IgD-negative memory B cell (primary cell): Measurements from ENCODE around the gene LYPD6. TPM values are rescaled to one million over a fixed set of nuclear protein-coding genes. Genes with fewer than 3 reads are reported as not detected.
A peak's percentile ranks its signal among the peaks of the same experiment; 100 is the strongest.
"Not testable (repeated sequence)": the region's sequence is repeated elsewhere in the genome, so short reads cannot be mapped to it uniquely, and the experiment has no call there.

Experiments
- H3K27ac Mint-ChIP-seq, 3 donors: one replicate each; pipeline ENCODE4 v1.8.0; 2020 to 2022; ENCODE audit warnings: mild to moderate bottlenecking in 3 of 3, mixed read lengths in 3 of 3, moderate library complexity in 1 of 3
- H3K27me3 Mint-ChIP-seq: one replicate; pipeline ENCODE4 v1.8.0; 2021; ENCODE audit warnings: mixed read lengths
- H3K36me3 Mint-ChIP-seq: one replicate; pipeline ENCODE4 v1.8.0; 2020; ENCODE audit warnings: mild to moderate bottlenecking, mixed read lengths
- H3K4me1 Mint-ChIP-seq, 3 donors: one replicate each; pipeline ENCODE4 v1.8.0; 2020 to 2022; ENCODE audit warnings: mixed read lengths in 3 of 3, mild to moderate bottlenecking in 1 of 3
- H3K4me3 Mint-ChIP-seq, 4 donors: one replicate each; pipeline ENCODE4 v1.8.0; 2020 to 2022; ENCODE audit warnings: mild to moderate bottlenecking in 4 of 4, mixed read lengths in 4 of 4, moderate library complexity in 3 of 4
- H3K9me3 Mint-ChIP-seq, 3 donors: one replicate each; pipeline ENCODE4 v1.8.0; 2020 to 2021; ENCODE audit warnings: mixed read lengths in 3 of 3, mild to moderate bottlenecking in 1 of 3
- polyA plus RNA-seq: library from polyadenylated mRNA; unstranded; fragments of 300-500 nt; fragmentation: Illumina TruSeq; gene quantifications from one replicate; pipeline ENCODE4 v1.2.3, GENCODE V29; 2021

LYPD6 gene
- polyA plus RNA-seq, 1 donor from 2014 or later = not detected

DNA sequence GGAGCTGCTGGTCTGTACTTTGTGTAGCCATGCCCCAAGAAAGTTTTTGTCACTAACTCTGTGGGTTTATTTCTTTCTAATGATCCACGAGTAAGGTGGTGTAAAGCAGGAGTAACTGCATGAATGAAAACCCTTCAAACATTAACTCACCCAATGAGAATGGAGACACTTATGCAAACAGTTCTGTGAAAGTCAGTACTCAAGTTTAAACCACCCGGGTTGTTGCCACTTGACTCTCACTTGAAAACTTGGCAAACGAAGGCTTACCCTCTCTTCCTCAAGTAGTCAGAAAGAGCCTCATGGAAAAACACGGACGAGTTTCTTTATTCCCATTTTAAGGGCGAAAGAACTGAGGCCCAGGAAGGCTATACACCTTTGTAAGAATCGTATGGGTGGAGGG lies 139.7 kb downstream of the LYPD6 start:
- H3K27ac Mint-ChIP-seq = no peak overlapping the region
- H3K4me1 Mint-ChIP-seq = no peaks in the 10 kb centered on the region
- peaks cover 3% of the 10 kb centered on the region for H3K27me3 Mint-ChIP-seq
- H3K4me3 Mint-ChIP-seq = no peak overlapping the region
- H3K36me3 Mint-ChIP-seq = no peaks in the 10 kb centered on the region
- H3K9me3 Mint-ChIP-seq = peaks cover 0 to 2% (median 0%) of the 10 kb centered on the region in 3 donors

DNA sequence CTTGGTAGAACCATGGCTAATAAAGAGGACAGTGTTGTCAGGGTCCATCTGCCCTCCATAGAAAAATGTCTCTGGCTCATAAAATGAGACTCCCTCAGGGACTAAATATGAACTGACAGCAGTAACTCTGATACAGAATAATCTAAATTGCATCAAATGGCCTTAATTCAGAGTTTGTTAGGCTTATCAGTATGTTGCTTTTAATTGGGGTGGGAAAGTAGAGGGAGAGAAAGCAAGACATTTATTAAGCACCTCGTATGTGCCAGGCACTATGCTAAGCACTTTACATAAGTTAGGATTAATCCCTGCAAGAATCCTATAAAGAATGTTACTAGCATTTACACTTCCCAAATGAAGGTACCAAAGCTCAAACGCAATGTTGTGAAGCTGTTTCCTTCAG lies 142.0 kb downstream of the LYPD6 start:
- Mint-ChIP-seq H3K9me3 (peaks cover 0 to 2% (median 0%) of the 10 kb centered on the region in 3 donors), H3K27me3 (peaks cover 3% of the 10 kb centered on the region), H3K4me3 (no peak overlapping the region), H3K27ac (peak overlapping the region in 1 of 3 donors; percentile 73), H3K36me3 (no peaks in the 10 kb centered on the region), H3K4me1 (no peaks in the 10 kb centered on the region)

DNA sequence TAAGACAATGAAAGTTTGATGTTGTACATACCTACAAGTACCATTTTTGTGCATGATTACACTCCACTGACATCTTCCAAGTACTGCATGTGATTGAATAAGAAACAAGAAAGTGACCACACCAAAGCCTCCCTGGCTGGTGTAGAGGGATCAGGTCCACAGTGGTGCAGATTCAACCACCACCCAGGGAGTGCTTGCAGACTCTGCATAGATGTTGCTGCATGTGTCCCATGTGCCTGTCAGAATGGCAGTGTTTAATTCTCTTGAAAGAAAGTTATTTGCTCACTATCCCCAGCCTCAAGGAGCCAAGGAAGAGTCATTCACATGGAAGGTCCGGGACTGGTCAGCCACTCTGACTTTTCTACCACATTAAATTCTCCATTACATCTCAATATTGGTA lies 142.7 kb downstream of the LYPD6 start:
- H3K4me3 Mint-ChIP-seq = no peak overlapping the region
- H3K4me1 Mint-ChIP-seq = no peaks in the 10 kb centered on the region
- peak overlapping the region in 1 of 3 donors; percentile 73 for H3K27ac Mint-ChIP-seq
- no peaks in the 10 kb centered on the region for H3K36me3 Mint-ChIP-seq
- H3K27me3 Mint-ChIP-seq = peaks cover 3% of the 10 kb centered on the region
- H3K9me3 Mint-ChIP-seq = peaks cover 0 to 2% (median 0%) of the 10 kb centered on the region in 3 donors

DNA sequence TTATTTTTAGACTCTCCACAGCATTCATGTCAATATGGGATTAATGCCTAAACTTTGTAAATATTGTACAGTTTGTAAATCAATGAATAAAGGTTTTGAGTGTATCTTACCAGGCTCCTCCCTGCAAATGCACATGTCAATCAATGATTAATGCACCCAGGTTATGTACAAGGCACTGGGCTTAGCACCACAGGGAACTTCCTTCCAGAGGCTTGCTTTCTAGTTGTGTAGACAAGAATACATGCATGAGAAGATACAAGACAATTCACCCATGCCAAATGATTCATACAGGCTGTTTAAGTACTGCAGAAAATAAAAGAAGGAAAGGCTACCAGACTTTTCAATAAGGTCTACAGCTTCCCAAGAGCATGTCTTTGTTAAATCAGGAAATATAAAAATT lies 143.1 kb downstream of the LYPD6 start:
- peaks cover 3% of the 10 kb centered on the region for H3K27me3 Mint-ChIP-seq
- H3K4me1 Mint-ChIP-seq = no peaks in the 10 kb centered on the region
- H3K4me3 Mint-ChIP-seq = no peak overlapping the region
- H3K9me3 Mint-ChIP-seq = peaks cover 0 to 2% (median 0%) of the 10 kb centered on the region in 3 donors
- H3K36me3 Mint-ChIP-seq = no peaks in the 10 kb centered on the region
- H3K27ac Mint-ChIP-seq = no peak overlapping the region

DNA sequence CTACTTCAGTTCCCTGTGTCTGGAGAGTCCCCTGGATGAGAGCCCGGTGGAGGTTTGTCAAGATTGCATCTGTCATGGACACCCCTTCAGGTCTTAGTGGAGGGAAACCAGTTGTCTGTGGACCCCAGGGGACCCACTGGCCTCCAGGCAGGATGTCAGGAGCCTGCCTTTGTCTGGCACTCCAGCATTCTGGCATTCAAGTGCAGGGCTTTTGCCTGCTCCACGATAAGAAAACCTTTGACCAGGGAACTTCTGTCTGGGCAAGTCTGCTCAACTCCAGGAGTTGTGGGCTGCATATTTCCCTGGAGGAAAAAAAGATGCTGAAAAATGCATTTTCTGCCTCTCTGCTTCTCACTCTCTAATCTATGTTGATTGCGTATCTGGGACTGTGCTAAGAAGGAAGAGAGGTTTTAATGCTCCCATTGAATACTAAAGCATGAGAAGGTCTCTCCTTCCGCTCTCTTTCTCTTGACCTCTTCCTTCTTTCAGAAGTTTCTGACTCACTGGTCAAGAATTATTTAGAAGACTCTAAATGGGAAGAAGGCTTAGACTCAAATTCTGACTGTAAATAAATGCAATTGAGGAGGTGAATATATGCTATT lies 152.7 kb downstream of the LYPD6 start:
- peaks cover 0 to 3% (median 0%) of the 10 kb centered on the region in 3 donors for H3K9me3 Mint-ChIP-seq
- H3K36me3 Mint-ChIP-seq = no peaks in the 10 kb centered on the region
- no peak overlapping the region for H3K27ac Mint-ChIP-seq
- no peak overlapping the region for H3K4me3 Mint-ChIP-seq
- peaks cover 11% of the 10 kb centered on the region for H3K27me3 Mint-ChIP-seq
- no peaks in the 10 kb centered on the region for H3K4me1 Mint-ChIP-seq

DNA sequence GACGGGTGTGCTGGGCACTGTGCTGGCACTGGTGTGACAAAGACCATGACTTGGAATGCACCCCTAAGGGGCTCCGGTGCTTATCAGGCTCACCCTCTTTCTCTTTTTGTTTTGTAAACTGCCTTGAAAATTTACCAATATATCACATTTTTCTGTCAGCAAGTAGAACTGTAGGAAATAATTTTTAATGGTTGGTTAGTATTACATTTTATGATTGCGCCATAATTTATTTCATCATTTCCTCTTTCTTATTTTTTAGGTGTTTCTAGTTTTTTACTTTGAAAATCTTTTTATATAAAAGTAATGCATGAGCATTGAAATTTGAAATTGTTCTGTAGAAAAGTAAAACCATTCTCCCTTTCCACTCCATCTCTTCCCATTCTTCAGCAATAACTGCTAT lies 156.3 kb downstream of the LYPD6 start:
- Mint-ChIP-seq H3K27me3 (peaks cover 5% of the 10 kb centered on the region), H3K27ac (no peak overlapping the region), H3K9me3 (no peaks in the 10 kb centered on the region), H3K4me1 (no peaks in the 10 kb centered on the region), H3K4me3 (no peak overlapping the region), H3K36me3 (no peaks in the 10 kb centered on the region)

DNA sequence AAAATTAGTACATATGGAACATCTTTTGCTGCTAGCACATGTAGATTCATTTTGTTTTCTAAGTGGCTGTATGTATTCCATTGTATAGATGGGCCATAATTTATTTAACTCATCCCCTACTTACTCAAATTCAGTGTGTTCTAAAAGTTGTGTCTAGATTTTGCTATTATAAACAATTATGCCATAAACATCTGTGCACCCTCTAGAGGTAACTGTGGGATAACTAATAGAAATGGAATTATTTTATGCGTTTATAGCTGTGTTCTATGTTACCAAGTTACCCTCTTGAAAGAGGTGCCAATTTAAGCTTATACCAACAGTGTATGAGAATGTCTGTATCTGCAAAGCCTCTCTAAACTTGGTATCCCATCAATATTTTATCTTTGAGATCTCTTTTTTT lies 156.8 kb downstream of the LYPD6 start:
- Mint-ChIP-seq H3K36me3 (no peaks in the 10 kb centered on the region), H3K4me3 (no peak overlapping the region), H3K9me3 (no peaks in the 10 kb centered on the region), H3K27me3 (peaks cover 5% of the 10 kb centered on the region), H3K27ac (no peak overlapping the region), H3K4me1 (no peaks in the 10 kb centered on the region)

DNA sequence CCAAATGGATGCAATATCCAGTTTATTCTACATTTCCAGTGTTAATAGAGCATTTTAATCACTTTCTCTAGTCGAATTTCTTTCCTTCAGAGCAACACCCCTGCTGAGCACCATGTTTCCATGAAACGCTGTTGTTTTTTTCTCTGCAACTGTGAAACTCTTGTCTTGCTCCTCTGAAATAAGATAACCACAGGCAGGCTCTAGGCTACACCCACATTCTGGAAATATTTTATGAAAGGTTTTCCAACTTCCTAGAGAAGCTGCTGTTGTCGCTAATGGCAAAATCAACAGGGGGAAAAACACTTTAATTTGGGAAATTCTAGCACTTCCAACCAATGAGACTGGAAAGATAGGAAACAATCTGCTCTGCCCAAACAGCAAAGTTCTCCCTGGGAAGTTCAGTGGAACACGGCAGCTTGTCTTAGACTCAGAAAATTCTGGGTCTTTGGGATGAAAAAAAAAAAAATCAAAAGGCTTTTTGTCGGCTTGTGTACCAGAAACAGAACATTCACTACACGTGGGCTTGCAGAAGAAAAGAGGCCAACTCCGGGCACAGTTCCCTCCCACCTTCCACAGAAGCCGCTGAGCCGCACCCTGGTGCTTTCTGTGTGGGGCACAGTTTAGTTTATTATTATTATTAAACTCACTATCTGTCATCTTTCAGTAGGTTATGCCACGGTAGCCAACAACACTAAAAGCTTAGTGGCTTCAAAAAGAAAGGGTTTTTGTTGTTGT lies 158.5 kb downstream of the LYPD6 start:
- Mint-ChIP-seq H3K36me3 (no peaks in the 10 kb centered on the region), H3K4me1 (no peaks in the 10 kb centered on the region), H3K4me3 (no peak overlapping the region), H3K27ac (no peak overlapping the region), H3K9me3 (peaks cover 0 to 3% (median 0%) of the 10 kb centered on the region in 3 donors), H3K27me3 (peaks cover 9% of the 10 kb centered on the region)

DNA sequence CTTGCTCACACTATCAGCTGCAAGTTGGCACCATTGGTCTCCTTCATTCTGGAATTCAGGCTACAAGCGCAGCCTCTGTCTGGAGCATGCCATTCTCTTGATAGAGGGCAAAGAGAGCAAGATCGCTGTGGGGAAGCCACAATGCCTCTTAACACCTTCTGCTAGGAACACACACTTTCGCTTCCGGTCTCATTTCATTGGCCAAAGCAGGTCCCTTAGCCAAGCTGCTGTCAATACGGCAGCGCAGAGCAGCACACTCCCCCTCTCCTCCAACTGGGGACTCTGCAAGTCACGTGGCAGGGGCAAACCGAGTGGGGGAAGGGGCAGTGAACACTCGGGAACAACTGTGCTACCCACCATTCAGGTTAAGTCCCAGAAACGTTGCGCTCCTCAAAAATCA lies 159.1 kb downstream of the LYPD6 start:
- Mint-ChIP-seq H3K27me3 (peaks cover 9% of the 10 kb centered on the region), H3K4me1 (no peaks in the 10 kb centered on the region), H3K36me3 (no peaks in the 10 kb centered on the region), H3K4me3 (no peak overlapping the region), H3K27ac (no peak overlapping the region), H3K9me3 (peaks cover 0 to 3% (median 0%) of the 10 kb centered on the region in 3 donors)

DNA sequence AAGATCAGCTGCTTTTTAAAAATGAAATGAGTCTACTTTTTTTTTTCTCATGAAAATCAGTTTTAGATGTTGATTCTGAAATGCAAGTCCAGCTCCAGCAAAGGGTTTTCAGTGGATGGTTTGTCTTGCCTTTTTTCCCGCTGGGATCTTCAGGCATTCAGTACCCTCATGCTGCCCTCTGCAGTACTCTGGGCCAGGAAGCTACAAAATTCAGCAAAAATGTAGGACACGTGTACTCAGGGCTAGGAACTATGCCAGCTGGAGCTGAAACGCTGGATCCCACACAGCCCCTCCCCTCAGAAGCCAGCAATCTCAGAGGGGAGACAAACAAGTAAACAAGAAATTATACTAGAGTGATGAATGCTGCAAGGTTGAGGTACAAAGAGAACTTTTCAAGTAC lies 159.9 kb downstream of the LYPD6 start:
- H3K27ac Mint-ChIP-seq = no peak overlapping the region
- H3K4me1 Mint-ChIP-seq = no peaks in the 10 kb centered on the region
- no peak overlapping the region for H3K4me3 Mint-ChIP-seq
- H3K27me3 Mint-ChIP-seq = peaks cover 7% of the 10 kb centered on the region
- H3K36me3 Mint-ChIP-seq = no peaks in the 10 kb centered on the region
- H3K9me3 Mint-ChIP-seq = peaks cover 0 to 5% (median 0%) of the 10 kb centered on the region in 3 donors

DNA sequence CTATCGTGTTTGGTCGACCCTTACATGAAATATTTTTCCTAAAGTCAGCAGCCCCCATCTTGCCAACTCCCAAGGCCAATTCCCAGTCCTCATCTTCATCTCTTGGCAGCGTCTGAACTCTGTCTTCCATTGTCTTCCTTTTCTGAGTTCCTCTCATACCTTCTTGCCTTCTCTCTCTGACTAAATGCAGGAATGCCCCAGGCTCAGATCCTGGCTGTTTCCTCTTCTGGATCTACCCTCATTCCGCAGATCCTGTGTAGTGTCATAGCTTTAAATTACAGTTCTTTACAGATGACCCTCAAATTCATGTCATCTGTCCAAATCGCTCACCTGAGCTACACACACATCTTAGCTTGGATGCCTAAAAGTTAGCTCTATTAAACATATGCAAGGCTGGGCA lies 162.5 kb downstream of the LYPD6 start:
- H3K9me3 Mint-ChIP-seq = peaks cover 0 to 9% (median 4%) of the 10 kb centered on the region in 3 donors
- no peaks in the 10 kb centered on the region for H3K4me1 Mint-ChIP-seq
- no peak overlapping the region for H3K27ac Mint-ChIP-seq
- H3K4me3 Mint-ChIP-seq = no peak overlapping the region
- peaks cover 1% of the 10 kb centered on the region for H3K36me3 Mint-ChIP-seq
- H3K27me3 Mint-ChIP-seq = peaks cover 6% of the 10 kb centered on the region

DNA sequence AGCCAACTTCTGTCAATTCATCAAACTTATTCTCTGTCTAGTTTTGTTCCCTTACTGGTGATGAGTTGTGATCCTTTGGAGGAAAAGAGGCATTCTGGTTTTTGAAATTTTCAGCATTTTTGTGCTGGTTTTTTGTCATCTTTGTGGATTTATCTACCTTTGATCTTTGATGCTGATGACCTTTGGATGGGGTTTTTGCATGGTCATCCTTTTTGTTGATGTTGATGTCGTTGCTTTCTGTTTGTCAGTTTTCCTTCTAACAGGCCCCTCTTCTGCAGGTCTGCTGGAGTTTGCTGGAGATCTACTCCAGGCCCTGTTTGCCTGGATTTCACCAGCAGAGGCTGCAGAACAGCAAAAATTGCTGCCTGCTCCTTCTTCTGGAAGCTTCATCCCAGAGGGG lies 168.8 kb downstream of the LYPD6 start:
- peaks cover 0 to 10% (median 7%) of the 10 kb centered on the region in 3 donors for H3K9me3 Mint-ChIP-seq
- not testable (repeated sequence) for H3K27me3 Mint-ChIP-seq, H3K36me3 Mint-ChIP-seq, H3K4me1 Mint-ChIP-seq, H3K27ac Mint-ChIP-seq, H3K4me3 Mint-ChIP-seq

DNA sequence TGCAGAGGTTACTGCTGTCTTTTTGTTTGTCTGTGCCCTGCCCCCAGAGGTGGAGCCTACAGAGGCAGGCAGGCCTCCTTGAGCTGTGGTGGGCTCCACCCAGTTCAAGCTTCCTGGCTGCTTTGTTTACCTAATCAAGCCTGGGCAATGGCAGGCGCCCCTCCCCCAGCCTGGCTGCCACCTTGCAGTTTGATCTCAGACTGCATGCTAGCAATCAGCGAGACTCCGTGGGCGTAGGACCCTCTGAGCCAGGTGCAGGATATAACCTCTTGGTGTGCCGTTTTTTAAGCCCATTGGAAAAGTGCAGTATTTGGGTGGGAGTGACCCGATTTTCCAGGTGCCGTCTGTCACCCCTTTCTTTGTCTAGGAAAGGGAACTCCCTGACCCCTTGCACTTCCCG lies 176.4 kb downstream of the LYPD6 start:
- H3K4me1 Mint-ChIP-seq, H3K27ac Mint-ChIP-seq, H3K27me3 Mint-ChIP-seq, H3K9me3 Mint-ChIP-seq, H3K4me3 Mint-ChIP-seq, H3K36me3 Mint-ChIP-seq: not testable (repeated sequence)

DNA sequence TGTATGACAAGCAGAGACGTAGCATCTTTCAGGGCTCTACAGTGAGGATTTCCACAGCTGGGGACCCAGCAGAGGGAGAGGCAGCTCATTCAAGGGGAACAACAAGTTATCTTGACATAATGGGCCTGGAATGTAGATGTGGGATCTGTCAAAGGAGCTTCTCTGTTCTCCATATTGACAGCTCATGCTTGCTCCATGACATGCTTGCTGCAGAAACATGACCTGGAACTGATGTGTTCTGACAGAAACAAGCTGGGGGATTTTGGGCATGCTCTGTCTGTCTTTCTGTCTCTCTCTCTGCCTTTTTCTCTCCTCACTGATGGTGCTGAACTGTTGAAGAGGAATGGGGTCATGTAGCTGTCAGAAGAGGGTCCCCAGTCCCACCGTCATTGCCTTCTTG lies 177.6 kb downstream of the LYPD6 start:
- H3K27me3 Mint-ChIP-seq = peaks cover 2% of the 10 kb centered on the region
- H3K36me3 Mint-ChIP-seq = peaks cover 1% of the 10 kb centered on the region
- no peaks in the 10 kb centered on the region for H3K4me1 Mint-ChIP-seq
- peaks cover 0 to 2% (median 0%) of the 10 kb centered on the region in 3 donors for H3K9me3 Mint-ChIP-seq
- H3K27ac Mint-ChIP-seq = no peak overlapping the region
- no peak overlapping the region for H3K4me3 Mint-ChIP-seq

DNA sequence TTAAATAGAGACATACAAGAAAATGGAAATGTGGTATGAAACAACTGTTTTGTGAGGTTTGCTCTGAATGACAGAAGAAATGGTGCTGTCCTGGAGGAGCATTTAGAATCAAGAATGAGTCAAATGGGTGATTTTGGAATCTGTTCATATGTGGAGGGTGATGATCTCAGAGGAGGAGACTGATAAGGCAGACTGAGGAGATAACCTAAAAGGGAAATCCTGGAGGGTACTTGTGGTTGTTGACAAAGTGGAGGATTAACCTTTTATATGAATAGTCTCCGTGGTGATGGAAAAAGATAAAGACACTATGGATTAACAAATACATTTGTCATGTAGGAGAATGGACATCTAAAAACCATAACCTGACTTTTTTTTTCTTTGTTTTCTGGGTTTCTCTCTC lies 183.1 kb downstream of the LYPD6 start:
- no peak overlapping the region for H3K4me3 Mint-ChIP-seq
- peaks cover 2% of the 10 kb centered on the region for H3K27me3 Mint-ChIP-seq
- H3K9me3 Mint-ChIP-seq = no peaks in the 10 kb centered on the region
- no peak overlapping the region for H3K27ac Mint-ChIP-seq
- H3K4me1 Mint-ChIP-seq = no peaks in the 10 kb centered on the region
- H3K36me3 Mint-ChIP-seq = no peaks in the 10 kb centered on the region
